Stimulated activated CD8-positive, alpha-beta memory T cell treated with anti-CD3 and anti-CD28 coated beads, Interleukin-7, amount 100 ng/mL, for 4 hours (primary cell): Measurements from ENCODE around the gene LRRC32.

ENCODE experiments used
- DNase-seq, 2 donors: peaks; one replicate each; pipeline ENCODE4 v3.0.0-alpha.2; 2020; ENCODE audit warnings: low read depth in 2 of 2

Gene LRRC32, protein sequence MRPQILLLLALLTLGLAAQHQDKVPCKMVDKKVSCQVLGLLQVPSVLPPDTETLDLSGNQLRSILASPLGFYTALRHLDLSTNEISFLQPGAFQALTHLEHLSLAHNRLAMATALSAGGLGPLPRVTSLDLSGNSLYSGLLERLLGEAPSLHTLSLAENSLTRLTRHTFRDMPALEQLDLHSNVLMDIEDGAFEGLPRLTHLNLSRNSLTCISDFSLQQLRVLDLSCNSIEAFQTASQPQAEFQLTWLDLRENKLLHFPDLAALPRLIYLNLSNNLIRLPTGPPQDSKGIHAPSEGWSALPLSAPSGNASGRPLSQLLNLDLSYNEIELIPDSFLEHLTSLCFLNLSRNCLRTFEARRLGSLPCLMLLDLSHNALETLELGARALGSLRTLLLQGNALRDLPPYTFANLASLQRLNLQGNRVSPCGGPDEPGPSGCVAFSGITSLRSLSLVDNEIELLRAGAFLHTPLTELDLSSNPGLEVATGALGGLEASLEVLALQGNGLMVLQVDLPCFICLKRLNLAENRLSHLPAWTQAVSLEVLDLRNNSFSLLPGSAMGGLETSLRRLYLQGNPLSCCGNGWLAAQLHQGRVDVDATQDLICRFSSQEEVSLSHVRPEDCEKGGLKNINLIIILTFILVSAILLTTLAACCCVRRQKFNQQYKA

DNA sequence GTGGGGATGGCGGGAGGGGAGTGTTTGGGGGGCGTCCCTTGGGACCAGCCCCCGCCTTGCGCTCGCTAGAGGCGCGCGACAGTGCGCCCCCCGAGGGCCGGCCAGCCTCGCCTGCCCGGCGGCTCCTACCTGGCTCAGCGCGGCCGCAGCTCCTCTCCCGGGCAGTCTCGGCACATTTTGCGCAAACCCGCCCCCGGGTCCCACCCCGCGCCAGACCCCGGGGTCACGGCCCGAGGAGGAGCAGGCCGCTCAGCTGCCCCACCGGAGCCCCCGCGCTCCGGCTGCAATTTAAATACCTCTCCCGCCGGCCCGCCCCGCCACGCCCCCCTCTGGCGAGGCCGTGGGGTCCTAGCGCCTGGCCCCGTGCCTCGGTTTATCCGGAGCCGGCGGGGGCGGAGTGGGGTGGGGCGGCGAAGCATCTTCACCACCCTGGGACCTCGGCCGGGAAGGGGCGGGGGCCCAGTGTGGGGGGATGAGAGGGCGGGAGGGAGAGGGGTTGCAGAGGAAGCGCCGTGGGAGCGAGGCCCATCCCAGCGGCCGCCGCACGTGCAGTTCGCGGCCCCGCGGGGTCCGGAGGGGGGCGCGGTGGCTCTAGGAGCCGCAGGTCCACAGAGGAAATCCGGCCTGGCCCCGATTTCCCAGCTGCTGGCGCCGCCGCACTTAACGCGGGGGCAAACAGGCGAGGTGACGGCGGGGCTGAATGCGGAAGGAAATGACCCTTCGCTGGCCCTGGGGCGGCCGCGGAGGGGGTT, at the start of gene LRRC32:
Gene LRRC32, minus strand, starts transcription at position 263 of the 752 bp plus-strand sequence. CDS start 4,793 bp downstream, outside the sequence.
- peak in 1 of 2 donors; percentile 21 for DNase-seq

DNA sequence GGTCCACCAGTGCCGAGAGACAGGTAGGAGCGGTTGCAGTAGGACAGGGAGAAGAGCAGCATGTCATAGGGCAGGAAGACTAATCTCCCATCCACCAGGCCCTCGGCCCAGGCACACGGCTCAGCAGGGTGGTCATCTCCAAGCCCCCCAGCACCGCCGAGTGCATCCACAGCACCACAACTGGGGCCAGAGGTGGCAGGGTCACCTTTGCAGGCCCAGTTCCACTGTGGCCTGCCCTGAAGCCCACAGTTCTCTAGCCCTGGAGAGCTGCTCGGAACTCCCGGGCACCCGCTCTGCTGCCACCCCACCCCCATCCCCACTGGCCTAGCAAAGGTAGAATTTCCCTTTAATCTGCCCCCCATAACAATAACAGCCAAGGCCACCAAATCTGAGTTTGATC, 49.1 kb upstream of the LRRC32 start:
- no peak for DNase-seq

DNA sequence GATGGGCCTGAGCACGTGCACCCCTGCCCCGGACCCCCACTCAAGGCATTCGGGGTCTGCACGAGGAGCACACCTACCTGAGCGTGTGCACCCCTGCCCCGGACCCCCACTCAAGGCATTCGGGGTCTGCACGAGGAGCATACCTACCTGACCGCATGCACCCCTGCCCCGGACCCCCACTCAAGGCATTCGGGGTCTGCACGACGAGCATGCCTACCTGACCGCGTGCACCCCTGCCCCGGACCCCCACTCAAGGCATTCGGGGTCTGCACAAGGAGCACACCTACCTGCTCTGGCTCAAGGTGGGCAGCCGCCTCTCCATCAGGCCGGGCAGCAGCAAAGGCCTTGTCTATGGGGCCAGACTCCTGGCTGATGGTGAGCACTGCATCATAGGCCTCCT, 48.7 kb upstream of the LRRC32 start:
- no peak for DNase-seq

DNA sequence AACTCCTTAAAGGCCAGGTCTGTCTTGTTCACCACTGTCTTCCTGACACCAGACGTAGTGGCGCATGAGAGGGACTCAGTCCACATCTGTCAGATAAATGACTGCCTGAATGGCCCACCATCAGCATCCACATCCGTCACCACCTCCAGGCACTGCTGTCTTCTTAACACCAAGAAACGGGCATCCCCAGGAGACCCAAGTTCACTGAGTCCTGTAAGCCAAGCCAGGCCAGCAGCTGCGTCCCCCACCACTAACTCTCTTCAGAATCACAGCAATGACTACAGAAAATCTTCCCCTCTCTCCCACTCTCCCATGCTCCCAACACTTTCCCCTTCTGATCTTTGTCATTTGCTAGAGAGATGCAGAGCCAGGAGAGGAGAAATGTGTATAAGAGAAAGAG, 47.3 kb upstream of the LRRC32 start:
- no peak for DNase-seq

DNA sequence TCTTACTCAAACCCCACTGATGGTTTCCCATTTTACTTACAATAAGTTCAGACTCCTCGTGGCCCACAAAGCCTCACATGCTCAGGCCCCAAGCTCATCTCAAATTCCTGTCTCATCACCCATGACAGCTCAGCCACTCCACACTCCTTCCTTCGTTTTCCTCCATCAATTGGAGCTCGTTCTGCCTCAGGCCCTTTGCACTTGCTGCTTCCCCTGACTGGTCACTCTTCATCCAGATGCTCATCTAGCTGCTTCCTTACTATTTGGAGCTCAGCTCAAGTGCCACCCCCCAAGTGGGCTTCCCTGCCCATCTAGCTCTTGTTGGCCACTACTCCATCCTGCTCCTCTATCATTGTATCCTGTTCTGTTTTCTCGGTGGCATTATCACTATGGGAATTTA, 46.8 kb upstream of the LRRC32 start:
- DNase-seq, result no peak

DNA sequence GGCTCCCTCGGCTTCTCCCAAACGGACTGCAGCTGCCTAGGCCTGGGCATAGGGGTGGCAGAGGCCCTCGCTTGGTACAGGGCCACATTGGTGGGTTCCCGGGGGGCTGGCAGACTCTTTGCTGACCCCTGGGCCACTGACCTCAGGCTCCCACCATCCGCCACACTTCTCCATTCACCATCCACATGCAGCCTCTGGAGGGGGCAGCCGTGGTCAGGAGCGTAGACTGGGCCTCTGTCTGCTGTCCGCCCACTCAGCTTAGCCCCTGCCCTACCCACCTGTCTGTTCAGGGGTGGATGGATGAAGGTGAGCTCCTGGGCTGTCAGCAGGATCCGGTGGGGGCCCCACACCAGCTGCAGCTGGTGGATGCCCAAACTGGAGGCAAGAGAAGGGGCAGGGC, 45.7 kb upstream of the LRRC32 start:
- no peak for DNase-seq

DNA sequence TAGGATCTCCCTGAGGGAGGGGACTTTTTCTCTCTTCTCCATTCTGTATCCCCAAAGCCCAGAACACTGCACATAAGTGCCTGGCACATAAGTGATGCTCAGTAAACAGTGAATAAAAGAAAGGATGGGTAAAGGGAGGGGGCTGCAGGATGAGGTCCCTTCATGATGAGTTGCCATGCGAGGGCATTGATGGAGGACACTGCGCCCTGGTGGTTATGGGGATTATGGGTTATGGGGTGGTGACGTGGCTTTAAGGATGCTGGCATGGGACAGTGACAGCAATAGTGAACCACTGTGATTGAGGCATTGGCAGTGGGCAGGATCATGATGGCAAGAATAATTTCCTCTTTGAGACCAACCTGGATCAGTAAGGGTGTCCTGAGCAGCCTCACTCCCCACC, 43.9 kb upstream of the LRRC32 start:
- no peak for DNase-seq

DNA sequence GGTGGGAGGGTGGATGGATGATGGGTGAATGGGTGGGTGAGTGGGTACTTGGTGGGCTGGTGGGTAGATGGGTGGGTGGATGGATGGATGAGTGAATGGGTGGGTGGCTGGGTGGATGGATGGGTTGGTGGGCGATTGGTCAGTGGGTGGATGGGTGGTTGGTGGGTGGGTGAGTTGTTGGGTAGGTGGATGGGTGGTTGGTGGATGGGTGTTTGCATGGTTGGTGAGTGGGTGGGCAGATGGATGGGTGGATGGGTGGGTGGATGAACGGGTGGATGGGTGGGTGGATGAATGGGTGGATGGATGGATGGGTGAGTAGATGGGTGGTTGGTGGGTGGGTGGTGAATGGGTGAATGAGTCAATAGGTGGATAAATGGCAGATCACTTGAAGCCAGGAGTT, 43.0 kb upstream of the LRRC32 start:
- DNase-seq, result no peak

DNA sequence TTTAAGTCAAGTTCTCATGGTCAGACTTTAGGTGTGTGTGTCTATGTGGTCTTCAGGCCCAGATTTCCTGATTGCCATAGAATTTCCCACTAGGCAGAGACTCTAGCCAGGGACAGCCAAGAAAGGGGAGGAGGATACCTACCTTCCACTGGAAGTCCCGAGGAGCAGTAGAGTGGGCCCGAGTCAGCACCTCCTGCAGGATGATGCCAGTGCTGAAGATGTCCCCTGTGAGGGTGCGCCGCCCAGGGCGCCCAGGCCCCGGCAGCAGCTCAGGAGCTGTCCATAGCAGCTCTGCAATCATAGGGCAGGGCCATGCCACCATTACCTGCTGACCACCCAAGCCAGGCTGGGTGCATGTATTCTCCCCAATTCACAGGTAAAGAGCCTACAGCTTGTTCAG, 41.6 kb upstream of the LRRC32 start:
- DNase-seq, result no peak

DNA sequence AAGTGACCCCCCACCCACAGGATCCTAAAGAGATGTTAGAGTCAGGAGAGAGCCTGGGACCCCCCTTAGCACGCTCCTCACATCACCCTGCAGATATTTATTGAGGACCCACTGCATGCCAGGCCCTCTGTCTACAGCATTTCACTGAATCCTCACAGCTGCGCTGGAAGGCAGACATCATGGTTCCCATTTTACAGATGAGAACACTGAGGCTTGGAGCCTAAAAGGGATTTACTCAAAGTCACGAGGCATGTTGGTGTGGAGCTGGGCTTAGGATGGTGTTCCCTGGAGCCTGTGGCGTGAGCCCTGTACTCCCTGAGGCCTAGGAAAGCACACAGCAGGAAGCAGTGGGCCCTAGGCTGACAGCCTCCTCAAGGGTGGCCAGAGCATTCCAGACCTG, 39.2 kb upstream of the LRRC32 start:
- DNase-seq, result no peak

DNA sequence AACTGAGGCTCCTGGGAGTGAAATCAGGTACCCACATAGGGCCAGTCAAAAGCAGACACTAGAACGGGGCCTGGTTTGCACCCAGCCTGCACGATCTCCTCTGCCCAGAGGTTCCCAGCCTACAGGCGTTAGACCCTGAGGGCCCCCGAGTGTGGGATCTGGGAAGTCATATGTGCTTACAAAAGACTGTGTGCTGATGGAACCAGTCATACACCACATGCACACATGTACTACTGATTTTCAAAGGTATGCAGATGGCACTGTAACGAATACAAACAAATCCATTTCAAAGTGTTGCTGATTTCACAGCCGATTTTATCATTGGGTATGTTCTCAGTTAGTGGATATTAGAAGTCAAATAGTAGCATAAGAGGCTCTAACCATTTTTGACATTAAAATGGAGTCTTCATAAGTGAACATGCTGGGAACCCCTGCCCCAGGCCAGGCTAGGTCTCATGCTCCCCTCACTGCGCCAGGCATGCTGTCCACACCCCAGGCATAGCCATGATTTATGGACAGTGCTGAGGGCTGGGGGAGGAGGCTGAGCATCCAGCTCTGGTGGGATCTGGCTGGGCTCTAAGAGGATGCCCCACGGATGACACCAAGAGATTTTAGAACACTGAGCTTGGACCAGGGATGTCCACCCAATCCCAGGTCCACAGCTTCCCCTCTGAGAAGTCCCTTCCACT, 38.6 kb upstream of the LRRC32 start:
- no peak for DNase-seq

DNA sequence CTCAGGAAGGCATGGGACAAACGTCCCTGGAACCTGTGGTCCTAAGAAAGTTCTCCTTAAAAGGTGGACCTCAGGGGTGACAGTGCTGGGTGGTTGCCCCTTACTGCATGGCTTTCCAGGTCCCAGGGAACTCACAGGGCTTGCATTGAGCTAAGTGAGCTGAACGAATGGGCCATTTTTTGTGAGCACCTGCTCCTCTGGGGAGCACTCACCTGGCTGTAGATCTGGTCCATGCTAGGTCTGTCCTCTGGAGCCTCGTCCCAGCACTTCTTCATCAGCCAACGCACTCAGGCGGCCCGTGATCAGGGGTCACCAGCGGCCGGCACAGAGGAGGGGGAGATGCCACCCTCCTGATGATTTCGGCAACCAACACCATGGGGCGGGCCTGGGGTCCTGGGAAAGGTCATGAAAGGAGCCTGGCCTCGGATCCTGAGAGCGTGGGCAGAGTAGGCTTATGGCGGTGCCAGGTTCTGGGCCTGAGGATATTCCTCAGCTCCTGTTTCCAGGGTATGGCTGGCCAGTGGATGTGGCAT, 36.8 kb upstream of the LRRC32 start:
- DNase-seq, result no peak

DNA sequence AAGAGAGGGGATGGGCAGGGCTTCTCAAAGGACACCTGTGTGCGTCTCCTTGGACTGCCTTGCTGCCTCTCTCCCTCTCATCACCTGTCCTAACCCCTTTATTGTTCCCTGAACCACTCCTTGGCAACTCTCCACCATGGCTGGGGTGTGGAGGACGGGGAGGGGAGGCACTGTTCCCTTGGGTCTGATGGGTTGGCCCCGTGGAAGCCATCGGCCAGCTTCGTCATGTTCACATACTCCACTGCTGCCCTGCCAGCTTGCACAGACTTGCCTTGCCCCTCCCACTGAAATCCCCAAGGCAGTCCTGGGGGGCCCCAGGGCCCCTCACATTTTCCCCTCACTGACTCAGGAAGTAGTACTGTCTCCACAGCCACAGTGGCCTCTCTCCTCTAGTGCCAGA, 36.1 kb upstream of the LRRC32 start:
- no peak for DNase-seq

DNA sequence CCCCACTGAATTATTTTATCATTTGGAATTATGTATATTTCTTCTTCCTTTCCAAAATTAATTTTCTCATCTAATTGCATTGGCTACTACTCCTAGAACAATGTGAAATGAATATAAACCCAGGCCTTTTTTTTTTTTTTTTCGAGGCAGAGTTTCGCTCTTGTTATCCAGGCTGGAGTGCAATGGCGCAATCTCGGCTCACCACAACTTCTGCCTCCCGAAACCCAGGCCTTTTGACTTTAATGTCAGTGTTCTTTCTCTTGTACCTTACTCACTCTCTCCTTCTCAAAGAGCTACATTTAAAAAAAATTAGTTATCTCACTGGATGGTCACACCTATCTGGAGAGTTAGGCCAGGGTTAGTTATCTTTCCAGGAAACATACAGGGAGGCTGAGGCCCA, 35.3 kb upstream of the LRRC32 start:
- DNase-seq, result no peak

DNA sequence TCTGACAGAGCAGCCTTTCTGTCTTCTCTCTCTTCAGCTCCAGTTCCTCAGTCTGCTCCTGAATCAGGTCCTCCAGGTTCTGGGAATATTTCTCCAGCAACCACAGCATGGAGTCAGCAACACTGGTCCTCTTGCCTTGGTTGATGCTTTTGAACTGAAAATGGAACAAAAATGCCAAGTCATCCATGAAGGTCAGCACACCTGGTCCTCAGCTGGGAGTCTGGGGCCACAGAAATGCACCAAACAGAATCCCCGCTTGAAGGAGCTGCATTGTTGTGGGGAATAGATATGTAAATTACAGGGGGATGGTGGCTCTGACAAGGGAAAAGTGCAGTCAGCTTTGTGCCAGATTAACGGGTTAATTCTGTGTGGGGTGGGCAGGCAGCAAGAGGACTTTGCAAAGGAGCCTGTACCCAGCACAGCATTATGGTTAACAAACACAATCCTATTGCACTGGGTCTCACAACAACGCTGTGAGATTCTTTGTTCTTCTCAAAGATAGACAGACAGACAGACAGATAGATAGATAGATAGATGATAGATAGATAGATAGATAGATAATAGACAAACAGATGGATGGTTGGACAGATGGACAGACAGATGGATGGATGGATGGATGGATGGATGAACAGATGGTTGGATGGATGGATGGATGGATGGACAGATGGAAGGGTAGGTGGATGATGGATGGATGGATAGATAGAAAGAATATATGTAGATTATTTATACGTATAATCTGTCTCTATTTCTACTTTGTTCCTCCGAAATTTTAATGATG, 33.8 kb upstream of the LRRC32 start:
- no peak for DNase-seq

DNA sequence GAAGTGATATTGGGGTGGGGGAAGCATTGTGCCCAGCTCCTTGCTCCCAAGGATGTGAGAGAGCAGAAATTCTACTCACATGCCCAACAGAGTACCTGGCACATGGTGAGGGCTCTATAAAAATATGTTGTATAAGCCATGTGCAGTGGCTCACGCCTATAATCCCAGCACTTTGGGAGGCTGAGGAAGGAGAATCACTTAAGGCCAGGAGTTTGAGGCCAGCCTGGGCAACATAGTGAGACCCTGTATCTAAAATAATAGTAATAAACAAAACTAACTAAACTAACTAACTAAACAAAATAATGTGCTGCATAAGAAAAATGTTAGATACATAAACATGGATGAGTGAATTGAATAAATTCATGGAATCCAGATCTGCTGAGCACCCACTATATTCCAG, 33.2 kb upstream of the LRRC32 start:
- no peak for DNase-seq

DNA sequence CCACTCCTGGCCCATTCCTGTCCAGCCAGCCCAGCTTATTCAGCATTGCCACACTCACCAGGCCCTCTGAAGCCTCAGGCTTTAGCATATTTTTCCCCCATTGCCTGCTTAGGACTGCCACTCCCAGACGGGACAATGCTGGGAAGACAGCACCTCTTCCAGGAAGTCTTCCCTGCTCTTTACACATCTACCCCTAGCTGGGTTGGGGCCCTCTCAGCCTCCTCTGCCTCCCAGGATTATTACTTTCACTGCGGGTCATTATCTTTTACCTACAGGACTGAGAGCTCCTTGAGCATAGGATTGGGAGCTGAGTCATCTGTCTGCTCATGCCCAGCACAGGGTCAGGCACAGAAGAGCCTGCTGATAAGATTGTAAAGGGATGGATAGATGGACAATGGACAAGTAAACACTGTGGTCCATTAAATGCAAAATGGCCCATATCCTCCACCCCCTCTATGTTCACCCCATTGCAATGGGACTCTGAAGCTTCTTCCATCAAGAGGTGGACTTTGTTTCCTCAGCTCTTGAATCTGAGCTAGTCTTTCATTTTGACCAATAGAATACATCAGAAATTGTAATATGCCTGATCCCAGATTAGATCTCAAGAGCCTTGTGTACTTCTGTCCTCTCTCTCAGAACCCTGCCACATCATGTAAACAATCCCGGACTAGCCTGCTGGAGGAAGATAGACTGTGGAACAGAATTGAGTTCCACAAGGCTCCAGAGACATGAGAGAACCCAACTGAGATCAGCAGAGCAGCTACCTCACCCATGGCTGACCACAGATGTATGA, 32.0 kb upstream of the LRRC32 start:
- DNase-seq, result no peak

DNA sequence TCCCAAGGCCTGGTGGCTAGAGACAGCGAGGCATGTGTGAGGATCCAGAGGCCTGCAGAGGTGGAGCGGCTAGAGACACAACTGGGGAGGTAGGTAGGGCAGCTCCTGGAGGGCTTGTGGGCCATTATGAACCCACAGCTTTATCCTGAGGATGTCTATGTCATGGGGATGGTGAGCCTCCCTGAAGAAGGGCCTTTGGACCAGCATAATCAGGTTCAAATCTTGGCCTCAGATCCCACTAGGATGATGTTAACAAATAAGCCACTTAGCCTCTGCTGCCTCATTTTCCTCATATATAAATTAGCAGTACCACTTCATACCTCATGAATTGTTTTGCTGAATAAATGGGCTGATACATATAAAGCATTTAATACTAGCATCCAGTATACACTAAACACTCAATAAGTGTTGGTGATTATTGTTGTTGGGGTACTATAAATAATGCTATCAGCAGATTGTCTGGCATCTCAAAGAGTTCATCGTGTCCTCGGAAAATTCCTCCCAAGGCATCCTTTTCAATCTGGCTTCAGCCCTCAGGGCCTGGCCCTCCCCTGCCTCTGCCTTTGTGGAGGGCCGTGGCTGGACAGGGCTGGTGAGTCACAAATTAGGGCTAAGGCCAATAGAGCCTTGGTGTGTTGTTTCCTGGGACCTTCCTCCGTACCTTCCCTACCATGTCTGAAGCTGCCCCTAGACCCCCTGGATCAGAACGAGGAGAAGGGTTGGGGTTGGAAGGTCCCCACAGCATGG, 30.9 kb upstream of the LRRC32 start:
- DNase-seq, result no peak
